Activated CD4-positive, alpha-beta T cell treated with anti-CD3 and anti-CD28 coated beads, Interleukin-2, Interleukin-4, amounts not matched to agents 100 ng/mL and 50 ng/mL, durations not matched to agents 16 hours and 8 hours (primary cell): ENCODE data around the gene RSPO4.
"Not testable (repeated sequence)": the region's sequence is repeated elsewhere in the genome, so short reads cannot be mapped to it uniquely, and the experiment has no call there.

Source experiments
- DNase-seq: peaks from one replicate; pipeline ENCODE4 v3.0.0-alpha.2; 2020; ENCODE audit warnings: low spot score

RSPO4 gene

GRCh38 chr20:1001911-1002681 is at the start of gene RSPO4:
TSS of gene RSPO4 (minus strand) at chr20:1002311. CDS start at chr20:1002164, 147 bp downstream.
- DNase-seq = no peak

- no peak for DNase-seq
Measured at GRCh38 chr20:1050440-1050839, 48.3 kb upstream of the RSPO4 start.

- no peak for DNase-seq
Measured at GRCh38 chr20:1045860-1046418, 43.8 kb upstream of the RSPO4 start.

- no peak for DNase-seq
Measured at GRCh38 chr20:1041845-1042390, 39.8 kb upstream of the RSPO4 start.

GRCh38 chr20:1038205-1038604 is 36.1 kb upstream of the RSPO4 start:
- DNase-seq = no peak

- no peak for DNase-seq
Measured at GRCh38 chr20:1037039-1037438, 34.9 kb upstream of the RSPO4 start.

GRCh38 chr20:1035466-1035865 is 33.4 kb upstream of the RSPO4 start:
- DNase-seq = no peak

GRCh38 chr20:1034415-1034789 is 32.3 kb upstream of the RSPO4 start:
- no peak for DNase-seq

- DNase-seq = peak; percentile 1
Measured at GRCh38 chr20:1033751-1034414, 31.8 kb upstream of the RSPO4 start.

- no peak for DNase-seq
Measured at GRCh38 chr20:1029980-1030379, 27.9 kb upstream of the RSPO4 start.

- DNase-seq = not testable (repeated sequence)
Measured at GRCh38 chr20:1026214-1026613, 24.1 kb upstream of the RSPO4 start.

GRCh38 chr20:1022871-1023270 is 20.8 kb upstream of the RSPO4 start:
- DNase-seq = no peak

GRCh38 chr20:1020614-1021013 is 18.5 kb upstream of the RSPO4 start:
- no peak for DNase-seq

- DNase-seq = no peak
Measured at GRCh38 chr20:1019344-1019743, 17.2 kb upstream of the RSPO4 start.

GRCh38 chr20:1017677-1018076 is 15.6 kb upstream of the RSPO4 start:
- DNase-seq = no peak

GRCh38 chr20:1015181-1015580 is 13.1 kb upstream of the RSPO4 start:
- no peak for DNase-seq

GRCh38 chr20:1014471-1014870 is 12.4 kb upstream of the RSPO4 start:
- no peak for DNase-seq

- no peak for DNase-seq
Measured at GRCh38 chr20:1013566-1014340, 11.6 kb upstream of the RSPO4 start.

- no peak for DNase-seq
Measured at GRCh38 chr20:1012359-1013168, 10.5 kb upstream of the RSPO4 start.

- no peak for DNase-seq
Measured at GRCh38 chr20:1010659-1011058, 8.5 kb upstream of the RSPO4 start.

- peak; percentile 40 for DNase-seq
Measured at GRCh38 chr20:1005452-1006027, 3.4 kb upstream of the RSPO4 start.
